SIG-M5 (cell line): ENCODE data around the gene SUMO3.

Experiments
- DNase-seq: peaks from one replicate; lab custom pipeline; 2025; lab: John Stamatoyannopoulos, UW

Gene SUMO3

DNA sequence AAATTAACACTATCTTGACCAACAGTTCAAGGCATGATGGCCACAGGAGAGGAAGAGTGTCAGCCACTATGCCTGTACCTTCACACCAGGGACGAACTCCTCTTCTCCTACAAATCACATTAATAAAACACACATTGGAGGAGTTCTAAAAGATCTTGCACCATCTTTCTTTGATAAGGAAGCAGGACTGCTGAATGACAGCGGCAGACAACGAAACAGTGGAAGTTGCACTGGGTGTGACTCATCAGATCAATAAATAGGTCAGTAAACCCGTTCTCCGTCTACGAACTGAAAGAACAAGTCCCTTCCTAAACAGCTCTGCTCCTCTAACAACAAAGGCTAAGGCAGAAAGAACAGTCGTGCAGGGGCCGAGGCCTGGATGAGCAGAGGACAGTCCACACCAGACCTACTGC lies 39.4 kb downstream of the SUMO3 start:
- peak; percentile 68 for DNase-seq

DNA sequence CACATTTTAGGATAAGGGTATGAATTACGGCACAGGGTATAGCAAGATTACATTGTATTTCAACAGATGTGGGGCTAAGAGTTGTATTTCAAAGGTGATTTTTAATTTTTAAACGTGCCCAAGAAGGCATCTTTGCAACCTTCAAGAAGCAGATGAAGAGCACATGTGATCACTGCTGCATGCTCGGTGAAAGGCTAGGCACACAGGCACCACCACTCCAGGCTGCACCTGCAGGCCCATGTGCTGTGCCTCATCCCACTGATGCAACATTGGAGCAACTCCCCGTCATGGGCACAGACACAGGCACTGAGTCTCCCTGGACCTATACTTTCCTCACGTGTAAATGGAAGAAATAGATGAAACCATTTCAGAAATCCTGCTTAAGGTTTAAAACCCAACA lies 39.8 kb downstream of the SUMO3 start:
- no peak for DNase-seq

DNA sequence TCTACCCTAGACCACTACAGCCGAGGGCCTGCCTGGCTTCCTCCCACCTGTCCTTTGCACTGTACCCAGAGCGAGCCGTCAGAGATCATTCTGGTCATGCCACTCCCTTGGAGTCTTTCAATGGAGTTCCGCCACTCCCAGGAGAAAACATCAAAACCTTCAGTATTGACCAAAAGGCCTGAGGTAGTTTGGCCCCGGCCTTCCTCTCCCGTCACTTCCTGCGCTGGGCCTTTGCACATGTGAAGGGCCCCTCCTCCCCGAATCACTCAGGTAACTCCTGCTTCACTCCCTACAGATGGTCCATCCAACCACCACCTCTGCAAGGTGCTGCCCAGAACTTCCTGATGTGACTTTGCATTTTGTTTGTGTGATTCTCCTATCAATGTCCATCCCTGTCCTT lies 42.9 kb downstream of the SUMO3 start:
- no peak for DNase-seq

DNA sequence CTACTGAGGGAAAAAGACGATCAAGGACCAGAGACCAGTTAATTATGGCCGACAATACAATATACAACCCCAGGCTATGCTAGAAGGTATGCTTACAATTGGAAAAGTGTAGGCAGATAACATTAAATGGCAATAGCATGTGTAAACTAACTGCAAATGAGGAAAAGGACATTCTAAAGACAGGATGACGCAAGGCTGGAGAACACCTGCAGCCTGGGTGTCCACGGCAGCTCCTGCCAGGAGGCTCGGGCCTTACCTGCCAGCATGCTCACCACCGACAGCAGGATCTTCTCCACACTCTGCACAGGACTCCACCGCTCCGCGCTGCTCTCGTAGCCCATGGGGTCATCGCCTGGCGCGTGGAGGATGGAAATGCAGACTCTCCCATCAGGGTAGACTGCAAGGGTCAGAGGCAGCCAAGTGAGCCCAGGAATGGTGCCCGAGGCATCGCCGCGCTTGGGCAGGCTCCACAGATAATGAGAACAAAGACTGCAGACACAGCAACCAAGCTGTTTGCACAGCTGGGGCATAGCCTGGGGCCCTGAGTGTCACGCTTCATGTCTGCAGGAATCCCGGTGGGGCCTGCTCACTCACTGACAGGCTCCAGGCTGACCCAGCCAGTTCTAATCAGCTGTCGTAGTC lies 44.5 kb downstream of the SUMO3 start:
- DNase-seq, result no peak

DNA sequence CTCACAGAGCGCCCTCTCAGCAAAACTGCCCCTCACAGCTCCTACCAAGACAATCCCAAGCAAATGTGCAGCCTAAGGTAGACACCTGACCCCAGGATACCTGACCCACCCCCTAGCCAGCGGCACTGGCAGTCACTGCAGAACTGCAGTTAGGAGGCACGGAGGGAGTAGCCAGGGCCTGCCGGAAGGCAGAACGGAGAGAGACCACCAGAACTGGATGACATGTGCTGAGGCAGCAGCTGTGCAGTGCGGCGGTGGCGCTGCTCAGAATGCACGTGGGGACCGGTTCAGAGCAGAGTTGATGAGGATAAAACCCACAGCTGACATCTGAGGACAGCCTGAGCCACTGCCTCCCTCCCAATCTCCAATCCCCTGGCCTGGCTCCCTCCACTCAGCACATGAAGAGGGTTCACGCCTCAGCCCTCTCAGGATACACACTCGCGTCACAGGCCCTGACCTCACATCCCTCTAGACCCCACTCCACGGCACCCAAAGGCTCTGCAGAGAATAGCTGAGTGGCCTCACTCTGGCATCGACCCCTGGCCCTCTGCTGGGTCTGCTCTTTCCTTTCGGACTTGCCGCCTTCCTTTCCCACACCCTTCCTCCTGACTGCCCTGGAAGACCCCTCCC lies 45.9 kb downstream of the SUMO3 start:
- DNase-seq, result no peak

DNA sequence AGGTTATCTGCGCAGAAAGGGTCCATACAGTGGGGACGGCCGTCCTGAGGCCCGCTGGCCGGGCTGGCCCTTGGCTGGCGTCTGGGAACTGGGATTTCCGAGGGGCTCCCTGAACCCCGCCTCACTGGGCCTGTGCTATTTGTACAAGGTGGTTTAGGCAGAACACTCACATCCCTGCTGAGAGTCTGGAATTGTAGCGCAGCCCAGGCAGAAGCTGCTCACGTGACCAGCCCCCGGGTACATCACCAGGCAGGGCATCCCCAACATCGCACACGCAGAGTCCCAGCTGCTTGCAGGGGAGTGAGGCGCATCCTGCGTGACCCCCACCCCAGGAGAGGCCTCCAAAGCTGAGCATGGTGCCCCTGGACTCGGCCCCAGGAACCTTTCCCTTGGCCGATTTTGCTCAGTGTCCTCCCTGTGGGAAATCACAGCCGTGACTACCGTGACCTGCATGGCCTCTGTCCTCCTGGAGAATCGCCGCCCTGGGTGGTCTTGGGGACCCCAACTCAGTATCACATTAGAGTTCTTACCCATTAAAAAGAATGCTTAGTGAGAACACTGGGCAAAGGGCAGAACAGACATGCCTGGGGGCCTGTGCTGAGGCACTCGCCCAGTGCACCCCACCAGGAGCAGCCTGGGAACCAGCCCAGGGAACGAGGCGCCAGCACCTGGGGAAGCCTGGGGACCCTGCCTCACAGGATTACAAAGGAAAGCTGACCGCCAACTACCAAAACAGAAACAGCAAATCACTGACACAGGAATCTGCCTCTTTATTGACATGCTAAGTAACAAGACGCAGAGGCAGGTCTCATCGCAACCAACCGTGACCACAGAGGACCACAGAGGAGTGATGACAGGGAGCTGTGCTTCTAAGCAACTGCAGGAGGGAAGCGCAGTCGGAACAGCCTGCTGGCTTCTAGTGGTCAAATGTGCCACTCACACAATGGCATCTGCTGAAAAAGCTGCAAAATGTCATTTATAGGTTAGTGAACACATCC lies 49.7 kb downstream of the SUMO3 start:
- DNase-seq, result no peak

DNA sequence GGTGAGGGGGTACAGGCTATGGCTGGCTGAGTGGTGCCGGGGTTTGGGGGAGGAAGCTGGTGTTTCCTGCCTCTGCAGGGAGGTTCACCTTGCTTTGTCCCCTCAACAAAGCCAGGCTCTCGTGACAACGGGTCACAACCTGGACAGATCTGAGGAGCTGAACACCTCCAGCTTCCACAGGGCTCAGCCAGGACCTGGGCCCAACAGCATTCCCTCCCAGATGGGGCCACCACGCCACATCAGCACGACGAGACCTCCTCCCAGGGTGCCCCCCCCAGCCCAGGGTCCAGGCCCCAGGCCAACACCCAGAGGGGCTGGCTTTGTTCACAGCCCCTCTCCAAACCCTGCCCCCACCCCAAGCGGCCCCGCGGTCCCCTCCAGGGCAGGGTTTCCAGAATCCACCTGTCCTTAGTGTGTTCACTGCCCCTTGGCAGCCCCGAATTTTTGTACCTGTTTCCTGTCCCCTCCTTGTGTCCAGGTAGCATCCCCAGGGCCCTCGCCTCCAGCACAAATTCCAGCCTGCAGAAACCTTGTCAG lies 51.0 kb downstream of the SUMO3 start:
- DNase-seq, result no peak

DNA sequence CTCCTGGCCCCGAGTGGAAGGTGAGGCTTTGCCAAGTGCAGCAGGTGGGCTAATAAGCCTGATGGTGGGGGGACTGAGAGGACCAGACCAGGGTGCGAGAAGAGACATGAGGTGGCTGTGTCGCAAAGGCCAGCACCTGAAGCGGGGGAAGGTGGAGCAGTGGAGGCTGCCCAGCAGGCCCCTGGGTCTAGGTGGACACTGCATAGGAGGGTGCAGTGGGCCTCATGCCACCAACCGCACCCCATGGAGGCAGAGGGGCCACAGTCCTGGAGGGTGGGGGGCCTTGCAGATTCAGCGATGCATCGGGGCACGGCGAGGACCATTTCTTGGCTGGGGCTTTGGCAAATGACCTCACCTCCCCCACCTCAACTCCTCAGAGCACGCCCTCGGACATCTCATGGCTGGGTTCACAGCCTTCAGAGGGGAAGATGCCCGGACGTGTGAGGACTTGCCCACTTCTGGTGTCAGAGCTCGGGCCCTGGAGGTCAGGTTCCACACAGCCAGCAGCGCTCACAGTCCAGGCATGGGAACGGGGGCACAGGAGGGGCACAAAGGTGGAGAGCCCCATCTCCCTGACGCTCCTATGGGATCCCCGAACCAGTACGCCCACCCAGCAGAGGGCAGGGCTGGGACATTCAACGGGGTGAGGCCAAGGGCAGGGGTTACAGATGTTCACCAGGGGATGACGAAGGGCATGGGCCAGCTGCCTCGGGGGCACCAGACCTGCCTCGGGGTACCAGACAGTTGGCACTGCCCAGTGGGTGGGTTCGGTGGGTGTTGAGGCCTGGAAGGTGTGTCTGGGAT lies 51.6 kb downstream of the SUMO3 start:
- no peak for DNase-seq

DNA sequence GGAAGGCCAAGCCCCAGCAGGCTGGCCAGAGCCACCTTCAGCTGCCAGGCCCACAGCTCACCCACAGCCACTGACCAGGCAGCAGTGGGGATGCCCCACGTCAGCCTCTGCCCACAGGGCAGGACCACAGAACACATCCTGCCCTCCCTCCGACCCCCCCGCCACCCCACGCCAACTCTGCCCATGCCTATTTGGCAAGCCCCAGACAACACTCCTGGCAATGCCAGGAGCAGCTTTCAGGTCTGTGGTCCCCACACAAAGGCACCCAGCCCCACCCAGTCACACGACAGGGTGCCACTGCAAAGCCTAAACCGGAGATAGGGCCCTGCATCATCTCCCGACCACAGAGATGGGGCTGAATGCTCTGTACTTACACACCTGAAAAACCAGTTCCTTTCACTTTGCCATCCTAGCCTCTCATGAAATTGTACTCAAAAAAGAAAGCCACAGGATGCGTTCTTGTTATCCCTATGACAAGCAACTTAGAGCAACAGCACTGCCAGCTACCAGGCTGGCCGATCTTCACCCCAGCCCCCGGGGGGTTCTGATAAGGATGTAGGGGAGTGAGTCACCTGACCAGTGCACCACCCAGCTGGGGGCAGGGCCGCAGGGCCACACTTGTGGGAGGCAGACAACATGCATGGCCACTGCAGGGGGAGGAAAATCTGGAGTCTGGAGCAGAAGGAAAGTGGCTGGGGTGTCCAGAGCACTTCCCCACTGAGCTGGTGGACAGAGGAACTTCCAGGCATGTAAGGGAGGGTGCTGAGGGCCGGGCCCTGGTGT lies 52.4 kb downstream of the SUMO3 start:
- no peak for DNase-seq

DNA sequence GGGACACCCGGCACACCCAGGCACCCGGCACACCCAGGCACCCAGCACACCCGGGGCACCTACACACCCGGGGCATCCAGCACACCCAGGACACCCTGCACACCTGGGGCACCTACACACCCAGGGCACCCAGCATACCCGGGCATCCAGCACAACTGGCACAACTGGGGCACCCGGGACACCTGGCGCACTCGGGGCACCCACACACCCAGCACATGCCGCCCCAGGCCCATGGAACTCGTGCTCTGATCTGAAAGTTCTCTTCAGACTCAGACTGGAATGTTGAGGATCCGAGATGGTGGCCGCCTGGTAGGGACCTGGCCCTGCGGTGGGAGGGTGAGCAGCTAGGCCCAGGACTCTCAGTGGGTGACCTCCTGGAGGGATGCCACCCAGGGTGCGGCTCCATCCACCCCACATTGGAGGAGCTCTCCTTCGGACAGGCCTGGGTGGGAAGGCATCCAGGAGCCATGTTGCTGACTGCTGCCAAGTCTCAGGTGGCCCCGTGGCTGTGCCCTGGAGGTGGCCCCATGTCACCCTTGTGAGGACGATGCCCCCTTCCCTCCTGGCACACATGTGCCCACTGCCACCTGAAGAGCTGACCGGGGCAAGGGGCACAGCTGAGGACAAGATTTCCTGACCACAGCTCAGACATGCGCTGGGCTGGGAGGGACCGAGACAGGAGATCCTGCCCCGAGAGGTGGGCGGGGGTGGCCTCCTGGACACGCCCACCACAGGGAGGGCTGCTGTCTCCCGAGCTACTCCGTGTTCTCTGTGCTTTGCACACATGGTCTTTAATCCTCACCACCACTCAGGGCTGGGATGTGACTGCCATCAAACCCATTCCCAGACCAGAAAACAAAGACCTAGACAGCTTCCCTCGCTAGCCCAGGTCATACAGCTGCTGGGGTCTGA lies 53.3 kb downstream of the SUMO3 start:
- DNase-seq, result no peak

DNA sequence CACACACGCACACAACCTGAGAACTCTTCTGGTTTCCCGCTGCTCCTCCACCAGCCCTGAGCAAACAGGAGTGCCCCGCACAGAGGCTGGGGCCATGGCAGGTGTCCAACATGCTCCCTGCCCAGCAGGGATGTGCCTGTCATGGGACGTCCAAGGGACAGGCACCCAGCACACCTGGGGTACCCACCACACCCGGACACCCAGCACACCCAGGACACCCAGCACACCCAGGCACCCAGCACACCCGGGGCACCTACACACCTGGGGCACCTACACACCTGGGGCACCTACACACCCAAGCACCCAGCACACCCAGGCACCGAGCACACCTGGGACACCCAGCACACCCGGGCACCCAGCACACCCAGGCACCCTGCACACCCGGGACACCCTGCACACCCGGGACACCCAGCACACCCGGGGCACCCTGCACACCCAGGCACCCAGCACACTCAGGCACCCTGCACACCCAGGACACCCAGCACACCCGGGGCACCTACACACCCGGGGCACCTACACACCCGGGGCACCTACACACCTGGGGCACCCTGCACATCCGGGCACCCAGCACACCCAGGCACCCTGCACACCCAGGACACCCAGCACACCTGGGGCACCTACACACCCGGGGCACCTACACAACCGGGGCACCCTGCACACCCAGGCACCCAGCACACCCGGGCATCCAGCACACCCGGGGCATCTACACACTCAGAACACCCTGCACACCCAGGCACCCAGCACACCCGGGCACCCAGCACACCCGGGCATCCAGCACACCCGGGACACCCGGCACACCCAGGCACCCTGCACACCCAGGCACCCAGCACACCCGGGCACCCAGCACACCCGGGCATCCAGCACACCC lies 54.2 kb downstream of the SUMO3 start:
- no peak for DNase-seq

DNA sequence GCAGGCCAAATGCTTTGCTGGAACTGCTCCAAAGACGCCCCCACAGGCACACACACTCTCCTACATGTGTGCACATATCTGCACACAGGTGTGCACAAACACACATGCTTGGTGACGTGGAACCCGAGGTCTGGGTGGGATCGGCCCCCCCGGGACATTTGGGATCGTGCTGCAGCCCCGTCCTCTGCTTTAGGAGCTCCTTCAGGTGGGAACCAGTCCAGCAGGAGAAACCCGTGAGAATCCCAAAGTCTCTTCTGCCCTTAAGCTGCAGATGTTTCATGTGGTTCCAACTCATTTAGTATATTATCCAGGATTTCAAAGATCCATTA lies 54.8 kb downstream of the SUMO3 start:
- DNase-seq, result no peak

DNA sequence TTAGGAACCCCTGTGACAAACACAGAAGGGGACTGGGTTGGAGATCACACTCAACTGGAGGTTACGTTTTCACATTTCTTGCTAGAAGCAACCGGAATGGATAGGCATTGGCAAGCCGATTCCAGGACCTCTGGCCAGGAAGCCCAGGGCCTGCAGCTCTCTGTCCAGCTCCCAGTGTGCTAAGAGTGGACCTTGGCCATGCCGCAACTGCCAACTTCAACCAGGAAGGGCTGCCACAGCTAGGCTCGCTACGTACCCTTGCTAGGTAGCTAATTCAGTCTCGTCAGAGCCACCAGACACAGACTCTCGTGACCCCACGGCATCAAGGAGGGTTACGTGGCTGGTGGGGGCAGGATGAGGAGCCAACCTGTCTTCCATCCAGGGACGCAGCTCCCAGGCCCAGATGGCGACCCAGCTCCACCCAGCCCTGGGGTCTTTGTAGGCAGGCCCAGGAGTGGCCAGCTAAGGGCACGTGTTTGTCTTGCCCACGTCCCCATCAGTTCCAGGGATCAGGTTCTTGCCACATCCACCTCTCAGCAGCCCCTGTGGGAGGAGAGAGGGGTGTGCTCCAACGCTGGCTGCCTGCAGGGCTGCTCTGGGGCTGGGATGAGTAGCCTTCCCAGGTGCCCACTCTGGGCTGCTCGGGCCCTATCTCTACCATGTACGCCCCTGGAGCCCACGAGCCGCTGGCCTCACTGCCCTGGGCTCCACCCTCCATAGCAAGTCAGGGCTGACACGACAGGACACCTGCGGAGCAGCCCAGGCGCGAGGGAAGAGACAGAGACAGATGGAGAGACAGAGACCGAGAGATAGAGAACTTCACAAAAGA lies 55.4 kb downstream of the SUMO3 start:
- DNase-seq, result no peak

DNA sequence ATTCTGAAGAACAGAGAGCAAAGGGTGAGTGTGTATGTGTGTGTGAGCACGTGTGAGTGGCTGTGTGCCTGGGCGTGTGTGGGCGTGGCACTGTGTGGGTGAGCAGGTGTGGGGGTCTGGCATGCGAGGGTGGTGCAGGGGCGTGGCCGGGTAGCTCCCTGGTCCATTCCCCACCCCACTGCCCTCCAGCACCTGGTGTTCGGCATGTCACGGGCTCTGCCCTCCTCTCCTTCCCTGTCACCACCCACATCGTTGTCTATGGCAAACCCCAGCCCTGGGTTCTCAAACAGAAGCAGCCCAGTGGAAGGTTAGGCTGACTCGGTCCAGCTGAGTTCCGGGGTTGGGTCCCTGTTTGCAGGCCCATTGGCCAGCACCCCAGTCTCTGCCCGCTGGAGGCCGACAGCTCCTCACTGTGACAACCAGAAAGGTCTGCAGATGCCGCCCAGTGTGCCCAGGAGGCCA lies 56.1 kb downstream of the SUMO3 start:
- DNase-seq, result no peak

DNA sequence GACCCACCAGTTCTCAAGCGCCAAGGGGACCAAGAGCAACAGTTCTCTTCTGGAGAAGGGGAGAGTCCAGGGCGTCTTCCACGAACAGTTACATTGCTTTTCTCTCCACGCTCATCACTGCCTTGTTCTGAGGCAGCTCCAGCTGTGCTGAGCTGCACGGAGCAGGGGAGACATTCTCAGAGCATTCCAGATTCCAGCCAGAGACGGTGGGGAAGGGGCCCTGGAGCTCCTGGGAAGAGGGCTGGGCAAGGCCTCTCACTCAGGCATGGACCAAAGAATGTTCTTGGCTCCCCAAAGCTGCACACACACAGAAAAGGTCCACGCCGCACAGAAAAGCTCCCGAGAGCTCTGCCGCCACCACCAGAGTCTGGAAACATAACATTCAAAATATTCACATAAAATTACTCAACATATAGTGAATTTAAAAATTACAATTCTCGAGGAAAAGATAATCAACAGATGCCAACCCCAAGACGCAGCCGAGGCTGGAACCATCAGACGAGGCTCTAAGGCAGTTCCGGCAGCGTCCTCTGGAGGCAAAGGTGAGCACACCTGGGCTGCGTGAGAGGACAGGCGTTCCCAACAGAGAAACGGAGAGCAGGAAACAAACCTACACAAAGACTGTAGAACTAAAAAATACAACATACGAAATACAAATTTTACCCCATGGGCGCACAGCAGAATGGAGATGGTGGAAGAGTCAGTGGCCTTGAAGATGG lies 56.7 kb downstream of the SUMO3 start:
- DNase-seq, result no peak

DNA sequence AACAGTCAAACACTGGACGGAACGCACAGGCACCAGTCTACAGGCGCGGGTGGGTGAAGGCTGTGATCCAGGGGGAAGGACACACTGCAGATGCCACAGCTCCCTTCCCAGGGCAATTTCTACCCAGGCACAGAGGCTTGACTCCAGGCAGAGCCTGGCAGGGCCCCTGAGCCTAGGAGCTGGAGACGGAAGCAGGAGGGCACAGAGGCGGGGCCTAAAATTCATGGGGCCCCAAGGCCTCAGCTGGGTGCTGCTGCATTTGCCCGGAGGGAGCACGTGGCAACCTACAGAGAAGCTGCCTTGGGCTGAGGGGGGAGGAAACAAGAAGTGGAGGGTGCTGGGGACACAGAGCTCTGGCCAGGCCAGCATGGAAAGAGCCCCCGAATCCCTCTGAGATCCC lies 57.5 kb downstream of the SUMO3 start:
- no peak for DNase-seq

DNA sequence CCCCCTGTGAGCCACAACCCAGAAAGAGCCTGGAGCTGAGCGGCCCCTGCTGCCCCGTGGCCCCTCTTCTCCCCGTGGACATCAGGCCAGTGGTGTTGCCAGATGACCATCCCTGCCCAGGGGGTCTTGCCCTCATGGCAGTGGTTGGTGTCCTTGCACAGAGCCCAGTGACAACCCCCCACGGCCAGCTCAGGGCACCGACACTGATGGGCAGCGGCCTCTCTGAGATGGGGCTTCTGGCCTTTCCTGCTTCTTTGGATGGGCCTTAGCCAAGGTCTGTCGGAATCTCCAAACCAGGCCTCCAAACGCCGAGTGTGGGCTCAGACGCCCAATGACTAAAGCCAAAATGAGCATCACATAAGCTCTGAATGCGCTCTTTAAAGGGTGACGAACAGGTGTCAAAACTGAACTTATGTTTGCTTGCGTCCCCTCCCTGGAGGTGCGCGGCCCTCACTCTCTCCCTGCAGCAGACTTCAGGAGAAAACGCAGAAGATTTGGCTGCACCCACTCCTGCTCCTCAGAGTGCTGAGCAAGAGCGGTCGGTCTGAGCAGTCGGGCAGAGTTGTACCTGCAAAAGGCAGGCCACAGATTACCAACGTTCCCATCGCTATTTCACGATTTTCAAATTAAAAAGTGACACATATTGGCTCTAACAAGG lies 58.1 kb downstream of the SUMO3 start:
- no peak for DNase-seq
